Suprapubic skin (tissue), 4 donors: ENCODE results near the gene POLR3A. TPM values are rescaled to one million over a fixed set of nuclear protein-coding genes. Genes with fewer than 3 reads are reported as not detected.
"Not testable (repeated sequence)": the region's sequence is repeated elsewhere in the genome, so short reads cannot be mapped to it uniquely, and the experiment has no call there.

Source experiments
- DNase-seq, 2 donors: peaks; one replicate each; pipeline ENCODE4 v3.0.0-alpha.2; 2019; ENCODE audit warnings: low spot score in 2 of 2
- H3K27ac ChIP-seq: fragments of 200-600 bp; sonication (generic); one replicate; pipeline ENCODE4 v1.5.1; 2019
- H3K27me3 ChIP-seq: fragments of 200-600 bp; sonication (generic); one replicate; pipeline ENCODE4 v1.5.1; 2019
- H3K36me3 ChIP-seq: fragments of 200-600 bp; sonication (generic); one replicate; pipeline ENCODE4 v1.5.1; 2019
- H3K4me1 ChIP-seq: fragments of 200-600 bp; sonication (generic); one replicate; pipeline ENCODE4 v1.5.1; 2019
- H3K4me3 ChIP-seq: fragments of 200-600 bp; sonication (generic); one replicate; pipeline ENCODE4 v1.5.1; 2019; ENCODE audit warnings: mild to moderate bottlenecking
- H3K9me3 ChIP-seq: fragments of 200-600 bp; sonication (generic); one replicate; pipeline ENCODE4 v1.5.1; 2019
- CTCF ChIP-seq, 2 donors: fragments of 200-600 bp in 1 of 2; fragments of 450-650 bp in 1 of 2; sonication (generic) in 1 of 2; IDR thresholded peaks; one replicate each; pipeline ENCODE4 v1.5.1; 2016 to 2019; ENCODE audit warnings: antibody characterized with exemption in 2 of 2, mild to moderate bottlenecking in 1 of 2, moderate library complexity in 1 of 2
- EP300 ChIP-seq: sonication (generic); formaldehyde crosslinking; IDR thresholded peaks from one replicate; pipeline ENCODE4 v1.6.1; 2017; ENCODE audit warnings: antibody characterized with exemption
- POLR2A ChIP-seq, 2 donors: fragments of 450-650 bp; IDR thresholded peaks; one replicate each; pipeline ENCODE4 v1.6.1; 2017; ENCODE audit warnings: antibody characterized with exemption in 2 of 2, mild to moderate bottlenecking in 2 of 2, moderate library complexity in 2 of 2
- POLR2AphosphoS5 ChIP-seq, 3 donors: sonication (generic); formaldehyde crosslinking; IDR thresholded peaks; one replicate each; pipeline ENCODE4 v1.6.1; 2017; ENCODE audit warnings: antibody characterized with exemption in 3 of 3
- WGBS: methylation state at CpG from one replicate; pipeline ENCODE4 v1.1.5; 2018; 5-methylcytosine and 5-hydroxymethylcytosine counted together
- total RNA-seq, 4 donors: library from RNA; depleted of rRNA; stranded (reverse); fragments of >200 nt; gene quantifications; one replicate each; pipeline ENCODE4 v1.1.0, GENCODE V29; 2016

Gene POLR3A
- 10 to 100 TPM in 3 of 4 donors, 1 to 10 TPM in 1; 9.7 to 18.3 (median 12.8) TPM for total RNA-seq

- under 1% methylated on average over 35 of the region's 35 CpGs for WGBS
- peaks cover 16% of the 10 kb centered on the region for H3K36me3 ChIP-seq
- H3K9me3 ChIP-seq = no peaks in the 10 kb centered on the region
- no peaks in the 10 kb centered on the region for H3K27me3 ChIP-seq
- H3K27ac ChIP-seq = peak within 1 kb of the TSS; percentile 74
- TF ChIP-seq POLR2AphosphoS5 (IDR thresholded peaks at IDR 0.05) (peak in 2 of 3 donors; percentile 82 to 95), CTCF (IDR thresholded peaks at IDR 0.05) (peak; percentile 59 to 74), POLR2A (IDR thresholded peaks at IDR 0.05) (peak in 1 of 2 donors; percentile 20), EP300 (no peak)
- peaks cover 32% of the 10 kb centered on the region for H3K4me1 ChIP-seq
- DNase-seq = peak; percentile 97 to 98
- H3K4me3 ChIP-seq = peak within 1 kb of the TSS; percentile 87
Observed at GRCh38 chr10:78029269-78030226, at the start of gene POLR3A. TSS of gene POLR3A (minus strand) at chr10:78029515. CDS start at chr10:78029407, 108 bp downstream.

- H3K27ac ChIP-seq = no peak overlapping the region
- H3K4me1 ChIP-seq = no peaks in the 10 kb centered on the region
- H3K9me3 ChIP-seq = no peaks in the 10 kb centered on the region
- whole genome bisulfite sequencing = 85% methylated on average over 4 of the region's 4 CpGs
- no peak overlapping the region for H3K4me3 ChIP-seq
- H3K36me3 ChIP-seq = no peaks in the 10 kb centered on the region
- no peak for DNase-seq
- TF ChIP-seq EP300 (no peak), POLR2A (IDR thresholded peaks at IDR 0.05) (no peak), CTCF (IDR thresholded peaks at IDR 0.05) (no peak), POLR2AphosphoS5 (IDR thresholded peaks at IDR 0.05) (no peak)
- H3K27me3 ChIP-seq = no peaks in the 10 kb centered on the region
Observed at GRCh38 chr10:78078539-78079330, 49.4 kb upstream of the POLR3A start.

GRCh38 chr10:78075806-78076205 is 46.5 kb upstream of the POLR3A start:
- H3K4me1 ChIP-seq, DNase-seq, H3K4me3 ChIP-seq, H3K27ac ChIP-seq, H3K27me3 ChIP-seq, H3K36me3 ChIP-seq, H3K9me3 ChIP-seq: not testable (repeated sequence)
- no CpG with 5 or more reads among the region's 29 CpGs for WGBS

- Histone ChIP-seq H3K36me3 (no peaks in the 10 kb centered on the region), H3K4me3 (no peak overlapping the region), H3K9me3 (no peaks in the 10 kb centered on the region), H3K4me1 (no peaks in the 10 kb centered on the region), H3K27me3 (no peaks in the 10 kb centered on the region), H3K27ac (no peak overlapping the region)
- no peak for DNase-seq
- no peak for TF ChIP-seq EP300
Observed at GRCh38 chr10:78072504-78072903, 43.2 kb upstream of the POLR3A start.

GRCh38 chr10:78071857-78072179 is 42.5 kb upstream of the POLR3A start:
- 80% methylated on average over 2 of the region's 4 CpGs for WGBS
- H3K9me3 ChIP-seq = no peaks in the 10 kb centered on the region
- H3K4me3 ChIP-seq = no peak overlapping the region
- no peak for DNase-seq
- no peak overlapping the region for H3K27ac ChIP-seq
- TF ChIP-seq CTCF (IDR thresholded peaks at IDR 0.05) (no peak), POLR2AphosphoS5 (IDR thresholded peaks at IDR 0.05) (no peak), EP300 (no peak), POLR2A (IDR thresholded peaks at IDR 0.05) (no peak)
- no peaks in the 10 kb centered on the region for H3K36me3 ChIP-seq
- H3K27me3 ChIP-seq = no peaks in the 10 kb centered on the region
- no peaks in the 10 kb centered on the region for H3K4me1 ChIP-seq
